NCI-H2081 (cell line): ENCODE data around the gene TP53I11.
A peak's percentile ranks its signal among the peaks of the same experiment; 100 is the strongest.

ENCODE experiments used
- DNase-seq, 2 experiments: peaks; one replicate each; lab custom pipeline; 2025; lab: John Stamatoyannopoulos, UW

TP53I11 gene

GRCh38 chr11:44912270-44912987 lies 38.3 kb downstream of the TP53I11 start:
- DNase-seq: no peak

- peak; percentile 82 to 88 for DNase-seq
Measured at GRCh38 chr11:44911029-44911814, 39.5 kb downstream of the TP53I11 start.

- no peak for DNase-seq
Measured at GRCh38 chr11:44910591-44910990, 40.1 kb downstream of the TP53I11 start.

GRCh38 chr11:44909557-44909956 lies 41.1 kb downstream of the TP53I11 start:
- no peak for DNase-seq

- DNase-seq: no peak
Measured at GRCh38 chr11:44906649-44907048, 44.0 kb downstream of the TP53I11 start.

- DNase-seq: no peak
Measured at GRCh38 chr11:44905131-44905866, 45.4 kb downstream of the TP53I11 start.

- no peak for DNase-seq
Measured at GRCh38 chr11:44904261-44905020, 46.2 kb downstream of the TP53I11 start.

GRCh38 chr11:44903518-44903917 lies 47.2 kb downstream of the TP53I11 start:
- no peak for DNase-seq

- no peak for DNase-seq
Measured at GRCh38 chr11:44903035-44903434, 47.6 kb downstream of the TP53I11 start.

GRCh38 chr11:44901786-44902185 lies 48.9 kb downstream of the TP53I11 start:
- no peak for DNase-seq

GRCh38 chr11:44901120-44901633 lies 49.5 kb downstream of the TP53I11 start:
- DNase-seq: no peak

GRCh38 chr11:44899959-44900358 lies 50.7 kb downstream of the TP53I11 start:
- no peak for DNase-seq

- DNase-seq: peak; percentile 79 to 87
Measured at GRCh38 chr11:44893846-44894617, 56.7 kb downstream of the TP53I11 start.

- peak in 1 of 2 experiments; percentile 19 for DNase-seq
Measured at GRCh38 chr11:44893308-44893822, 57.3 kb downstream of the TP53I11 start.

GRCh38 chr11:44892843-44893242 lies 57.8 kb downstream of the TP53I11 start:
- DNase-seq: no peak

- DNase-seq: no peak
Measured at GRCh38 chr11:44889266-44889665, 61.4 kb downstream of the TP53I11 start.

GRCh38 chr11:44887636-44888035 lies 63.0 kb downstream of the TP53I11 start:
- no peak for DNase-seq

GRCh38 chr11:44886790-44887140 lies 63.9 kb downstream of the TP53I11 start:
- DNase-seq: no peak

- no peak for DNase-seq
Measured at GRCh38 chr11:44885919-44886789, 64.5 kb downstream of the TP53I11 start.
